Measurements from ENCODE around the gene OR1M1.

The OR1M1 gene

GRCh38 chr19:9075064-9075949, 11.6 kb upstream of the OR1M1 start:
- no peak for FAIRE-seq

DNA sequence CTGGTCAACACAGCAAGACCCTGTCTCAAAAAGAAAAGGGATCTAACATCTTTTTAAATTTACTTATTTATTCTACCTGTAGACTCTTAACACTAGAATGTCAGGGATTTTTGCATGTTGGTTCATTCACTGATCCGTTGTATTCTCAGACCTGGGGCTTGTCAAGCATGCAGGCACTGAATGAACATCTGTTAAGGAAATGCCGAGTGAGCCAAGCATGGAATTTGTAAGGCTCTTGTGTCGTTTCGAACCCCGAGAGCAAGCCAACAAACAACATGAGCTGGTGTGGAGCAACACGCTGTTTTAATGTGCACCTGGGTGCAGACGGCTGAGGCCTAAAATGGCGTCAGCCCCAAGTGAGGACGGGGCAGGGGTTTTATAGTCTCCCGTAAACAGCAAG, 10.0 kb upstream of the OR1M1 start:
- FAIRE-seq: no peak

DNA sequence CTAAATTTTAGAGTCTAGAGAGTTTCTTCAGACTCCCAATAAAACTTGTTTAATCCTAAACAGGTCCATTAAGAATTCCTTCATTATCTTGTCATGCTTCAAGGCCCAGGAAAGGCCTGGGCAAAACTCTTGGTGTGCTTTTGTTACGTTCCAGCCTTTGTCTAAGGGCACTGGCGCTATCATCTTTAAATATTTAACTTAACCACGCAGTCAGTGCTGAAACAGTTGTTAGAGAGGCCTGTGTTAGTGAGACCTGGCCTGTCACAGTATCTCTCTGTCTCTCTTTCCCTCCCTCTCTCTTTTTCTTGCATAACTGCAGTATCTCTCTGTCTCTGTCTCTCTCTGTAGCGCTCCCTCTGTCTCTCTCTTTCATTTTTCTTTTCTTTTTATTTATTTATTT, 8.2 kb upstream of the OR1M1 start:
- FAIRE-seq: no peak

DNA sequence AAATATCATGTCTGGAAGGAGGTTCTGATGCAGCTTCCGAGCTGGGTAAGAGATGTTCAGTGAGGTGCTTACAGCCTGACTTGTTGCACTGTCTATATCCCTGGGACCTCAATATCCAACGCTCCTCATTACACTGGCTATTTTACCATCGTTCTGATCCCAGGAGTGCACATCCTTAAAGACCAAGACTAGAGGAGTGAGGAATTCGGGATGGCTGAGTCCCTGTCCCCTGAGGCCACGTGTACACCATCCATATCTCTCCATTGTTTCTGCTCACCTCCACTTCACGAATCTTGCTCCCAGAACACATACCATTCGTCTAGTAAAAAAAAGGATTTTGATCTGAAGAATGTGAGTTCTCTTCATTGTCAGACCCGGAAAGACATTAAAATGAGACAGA, 20.5 kb downstream of the OR1M1 start, which contains the start of gene OR7G2:
Gene OR7G2 (minus strand): TSS at position 101 of the 400 bp plus-strand sequence. CDS start 4,232 bp downstream, outside the sequence.
- FAIRE-seq: no peak

DNA sequence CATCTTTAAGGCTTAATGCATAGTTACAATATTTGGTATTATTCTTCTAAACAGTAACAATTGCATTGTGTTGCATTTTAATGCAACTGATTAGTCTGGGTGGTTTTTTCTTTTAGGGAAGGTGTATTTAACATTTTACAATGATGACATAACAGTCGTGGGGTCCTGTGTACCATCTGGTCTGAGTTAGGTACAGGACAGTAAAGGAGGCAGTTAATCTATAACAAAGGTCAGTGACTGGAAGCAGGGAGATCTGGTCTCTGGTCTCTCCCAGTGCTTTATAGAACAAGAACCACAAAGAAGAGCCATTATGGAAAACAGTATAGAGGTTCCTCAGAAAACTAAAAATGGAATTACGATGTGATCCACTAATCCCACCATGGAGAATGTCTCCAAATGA, 23.1 kb downstream of the OR1M1 start:
- FAIRE-seq: no peak

DNA sequence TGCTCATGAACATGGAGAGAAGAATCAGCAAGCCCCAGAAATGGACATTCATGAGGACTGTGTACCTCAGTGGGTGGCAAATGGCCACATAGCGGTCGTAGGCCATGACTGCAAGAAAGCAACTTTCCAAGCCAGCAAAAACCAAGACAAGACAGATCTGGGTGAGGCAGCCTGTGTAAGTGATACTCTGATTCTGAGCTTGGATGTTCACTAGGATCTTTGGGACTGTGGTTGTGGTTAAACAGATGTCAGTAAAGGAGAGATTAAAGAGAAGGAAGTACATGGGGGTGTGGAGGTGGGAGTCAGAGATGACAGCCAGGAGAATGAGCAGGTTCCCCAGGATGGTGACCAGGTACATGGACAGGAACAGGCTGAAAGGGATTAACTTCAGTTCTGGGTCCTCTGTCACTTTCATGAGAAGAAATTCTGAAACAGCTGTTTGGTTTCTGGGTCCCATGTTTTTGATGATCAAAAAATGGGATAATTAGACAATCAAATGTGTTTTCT, 28.5 kb downstream of the OR1M1 start, which contains the start of gene OR7G1:
Gene OR7G1 (minus strand): TSS at position 457 of the 507 bp plus-strand sequence. CDS start 0 bp downstream, at position 457.
- no peak for FAIRE-seq

- no peak for FAIRE-seq
These were observed 29.7 kb downstream of the OR1M1 start for GRCh38 chr19:9116547-9116946.

GRCh38 chr19:9126900-9127405, 40.1 kb downstream of the OR1M1 start, which contains the start of gene OR7G3:
TSS of gene OR7G3 (minus strand) at chr19:9126950. CDS start at chr19:9126950, 0 bp downstream.
- no peak for FAIRE-seq

DNA sequence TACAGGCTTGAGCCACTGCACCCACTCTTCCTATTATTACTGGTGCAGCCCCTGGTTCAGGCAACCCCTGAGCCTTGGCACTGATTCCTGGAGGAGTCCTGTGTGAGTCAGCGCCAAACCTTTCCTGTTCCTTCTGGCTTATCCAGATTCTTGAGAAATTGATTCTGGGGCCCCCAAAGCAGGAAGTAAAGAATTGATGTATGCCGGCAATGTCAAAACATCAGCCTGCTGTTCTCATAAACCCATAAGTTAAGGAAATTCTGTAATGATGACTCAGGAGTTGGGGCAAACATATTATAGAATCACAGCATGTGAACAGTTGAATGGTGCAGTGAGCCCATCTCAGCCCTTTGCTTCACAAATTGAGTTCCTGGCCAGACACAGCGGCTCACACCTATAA, 41.3 kb downstream of the OR1M1 start:
- no peak for FAIRE-seq

GRCh38 chr19:9130965-9131364, 44.1 kb downstream of the OR1M1 start:
- no peak for FAIRE-seq

DNA sequence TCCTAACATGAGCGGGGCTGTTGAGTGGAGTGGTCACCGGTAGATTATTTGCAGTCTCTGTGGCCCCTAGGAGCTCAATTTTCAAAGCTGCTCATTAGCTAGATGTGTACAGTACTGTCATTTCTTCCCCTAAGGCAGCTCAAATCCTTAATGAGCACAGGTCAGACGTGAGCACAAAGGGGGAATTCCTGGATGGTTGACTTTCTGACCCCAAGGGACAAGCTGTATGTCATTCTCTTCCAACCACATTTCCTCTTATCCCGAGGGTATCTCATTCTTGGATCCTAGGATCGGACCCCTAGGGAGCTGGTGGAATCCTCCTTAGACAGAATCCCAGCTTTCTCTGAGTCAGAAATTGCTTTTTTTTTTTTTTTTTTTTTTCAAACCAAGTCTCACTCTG, 45.6 kb downstream of the OR1M1 start:
- no peak for FAIRE-seq

DNA sequence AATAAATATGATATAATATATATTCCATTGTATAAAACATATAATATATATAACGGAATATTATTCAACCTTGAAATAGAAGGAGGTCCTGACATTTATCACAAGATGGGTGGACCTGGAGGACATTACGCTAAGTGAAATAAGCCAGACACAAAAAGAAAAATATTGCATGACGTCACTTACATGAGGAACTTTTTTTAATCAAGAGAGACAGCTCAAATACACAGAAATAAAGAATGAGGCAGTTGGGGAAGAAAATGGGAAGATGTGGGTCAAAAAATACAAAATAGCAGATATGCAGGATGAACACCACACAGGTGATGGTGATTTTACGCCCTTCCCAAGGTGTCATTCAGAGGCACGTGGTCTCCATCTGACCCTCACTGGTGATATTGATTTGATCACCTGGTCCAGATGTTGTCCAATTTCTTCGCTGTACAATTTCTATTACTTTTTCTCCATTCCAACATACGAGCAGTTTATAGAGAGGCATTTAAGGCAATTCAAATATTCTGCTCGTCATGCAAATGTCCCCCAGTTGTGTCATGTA, 52.8 kb downstream of the OR1M1 start:
- no peak for FAIRE-seq

DNA sequence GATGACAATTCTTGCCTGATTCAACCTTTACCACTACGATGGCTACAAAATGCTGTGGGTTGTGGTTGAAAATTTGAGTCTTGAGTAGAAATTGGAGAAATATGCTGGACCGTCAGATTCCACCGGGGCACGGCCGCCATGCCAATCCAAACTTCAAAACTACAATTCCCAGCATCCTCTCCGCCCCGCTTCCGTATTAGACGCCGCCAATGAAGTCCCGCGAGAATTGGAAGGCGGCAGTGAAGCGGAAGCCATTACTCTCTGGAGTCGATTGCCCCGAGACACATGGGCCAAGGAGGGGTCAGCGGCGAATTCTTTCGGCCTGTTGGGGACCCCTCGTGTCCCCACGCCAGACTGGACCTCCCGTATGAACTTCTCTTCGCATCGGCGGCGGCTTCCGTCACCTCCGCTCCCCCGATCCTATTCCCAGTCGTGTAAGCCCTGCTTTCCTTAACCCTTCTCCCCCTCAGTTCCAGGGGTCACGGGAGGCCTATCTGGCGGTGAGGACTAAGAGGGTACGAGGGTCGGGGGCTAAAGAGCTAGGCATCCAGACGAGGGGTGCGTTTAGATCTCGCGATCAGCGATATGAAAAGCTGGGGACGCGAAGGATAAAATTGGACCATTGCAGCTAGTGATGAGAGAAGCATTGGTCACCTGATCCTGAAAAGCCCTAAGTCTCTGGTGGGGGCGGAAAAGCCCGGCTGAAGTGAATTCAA, 53.5 kb downstream of the OR1M1 start, which contains the start of gene ZNF317:
Gene ZNF317 (plus strand): TSS at position 239 of the 716 bp plus-strand sequence. CDS start 15,620 bp downstream, outside the sequence.
- peak; percentile 21 for FAIRE-seq

GRCh38 chr19:9144920-9145319, 58.1 kb downstream of the OR1M1 start:
- FAIRE-seq: no peak
